Measurements from ENCODE around the gene SCNN1A. TPM values are rescaled to one million over a fixed set of nuclear protein-coding genes. Genes with fewer than 3 reads are reported as not detected.

The SCNN1A gene
- total and polyA plus RNA-seq, 2 of the 4 experiments (the other 2 are of a cell fraction): 0.41 TPM; not detected in 1

GRCh38 chr12:6355491-6356373 is 19.6 kb downstream of the SCNN1A start:
- no peak overlapping the region for H2AK5ac ChIP-seq (ENCODE audit: low read depth, low read length)
- no peak overlapping the region for H2BK15ac ChIP-seq (ENCODE audit: low read depth, low read length)
- H3K79me1 ChIP-seq (ENCODE audit: low read depth in 1 of 2, low read length in 2 of 2): no peaks in the 10 kb centered on the region
- no peak overlapping the region for H4K5ac ChIP-seq (ENCODE audit: low read depth, low read length)
- H2BK120ac ChIP-seq (ENCODE audit: low read depth, low read length): no peak overlapping the region
- no peak overlapping the region for H2BK5ac ChIP-seq (ENCODE audit: low read depth, low read length, poor library complexity, severe bottlenecking)
- dilution Hi-C loops (cut with HindIII; ENCODE audit: low sequenced_read_pairs, unreplicated experiment): no loop called here
- H4K20me1 ChIP-seq (ENCODE audit: insufficient read depth, low read length): no peaks in the 10 kb centered on the region
- ATAC-seq (ENCODE audit: low read depth) (no peak), DNase-seq (no peak)
- in situ Hi-C loops (cut with MboI; ENCODE audit: low sequenced_read_pairs): no loop called here
- intact Hi-C loops (cut with micrococcal nuclease): no loop called here
- H3K18ac ChIP-seq (ENCODE audit: low read depth, low read length): no peak overlapping the region
- no peak overlapping the region for H3K27ac ChIP-seq (ENCODE audit: insufficient read depth, low read length)
- ChIA-PET POLR2A (ENCODE audit: unreplicated experiment) (no interaction called here), CTCF (no interaction called here)
- H4K91ac ChIP-seq (ENCODE audit: insufficient read depth, low read depth, low read length): no peak overlapping the region
- no peak overlapping the region for H3K4me3 ChIP-seq (ENCODE audit: insufficient read depth, low read depth, low read length)
- H2AFZ ChIP-seq (replicated peaks; ENCODE audit: low read length, poor library complexity): no peak overlapping the region
- peaks cover 4% of the 10 kb centered on the region; the same call in 1 of the 2 replicates for H3K4me1 ChIP-seq (ENCODE audit: control insufficient read depth, insufficient read depth, low read length)
- no peak overlapping the region for H2BK20ac ChIP-seq (ENCODE audit: low read depth, low read length)
- no peak overlapping the region for H3K4me2 ChIP-seq (ENCODE audit: low read depth, low read length)
- H3K9me1 ChIP-seq (ENCODE audit: insufficient read depth, low read length): no peaks in the 10 kb centered on the region
- 0 out of 2 replicates have a peak overlapping the region, but pooled peaks have one; percentile 5 for H3K23ac ChIP-seq (ENCODE audit: low read depth, low read length)
- no peaks in the 10 kb centered on the region for H3K9me3 ChIP-seq (ENCODE audit: control insufficient read depth, insufficient read depth, low read length)
- H3K36me3 ChIP-seq (ENCODE audit: control insufficient read depth, insufficient read depth, low read length): no peaks in the 10 kb centered on the region
- no peak overlapping the region for H3K4ac ChIP-seq (ENCODE audit: low read depth, low read length)
- H3K27me3 ChIP-seq (ENCODE audit: control insufficient read depth, insufficient read depth, low read length): peaks cover 9% of the 10 kb centered on the region
- H3K56ac ChIP-seq (ENCODE audit: extremely low read depth, insufficient read depth, low read length): no peak overlapping the region
- no peak overlapping the region for H3K14ac ChIP-seq (replicated peaks; ENCODE audit: low read depth, low read length)
- H2AK9ac ChIP-seq (replicated peaks; ENCODE audit: low read depth, low read length, poor library complexity): no peak overlapping the region
- no peak overlapping the region for H4K8ac ChIP-seq (ENCODE audit: low read depth in 2 of 2, low read length in 2 of 2)
- no TSS peak for BruUV-seq (replicated peaks)
- no peak overlapping the region for H3K9ac ChIP-seq (ENCODE audit: low read depth, low read length)
- WGBS, 2 experiments (ENCODE audit: extremely low coverage in 2 of 2, insufficient read length in 1 of 2): 55% methylated on average over 3 of the region's 8 CpGs; no CpG with 5 or more reads in 1 of the 2 experiments
- TF ChIP-seq MAFK (IDR thresholded peaks at IDR 0.05; ENCODE audit: low read depth, low read length) (no peak), RAD21 (IDR thresholded peaks at IDR 0.05; ENCODE audit: low read length) (no peak), SMC3 (IDR thresholded peaks at IDR 0.05; ENCODE audit: low read depth, low read length) (no peak), BHLHE40 (IDR thresholded peaks at IDR 0.05; ENCODE audit: low read depth, low read length) (no peak), POLR2A (IDR thresholded peaks at IDR 0.05; ENCODE audit: low read depth, low read length) (no peak), RFX5 (IDR thresholded peaks at IDR 0.05; ENCODE audit: low read depth, low read length) (no peak), ELK1 (IDR thresholded peaks at IDR 0.05; ENCODE audit: borderline replicate concordance, low read depth, low read length) (no peak), FOS (IDR thresholded peaks at IDR 0.05; ENCODE audit: low read depth, low read length) (no peak), USF2 (IDR thresholded peaks at IDR 0.05; ENCODE audit: low read depth, low read length) (no peak), NFE2L2 (IDR thresholded peaks at IDR 0.05; ENCODE audit: low read depth, low read length) (no peak), CHD1 (IDR thresholded peaks at IDR 0.05; ENCODE audit: low read depth, low read length) (no peak), CTCF (conservative IDR thresholded peaks at IDR 0.05; ENCODE audit: low read depth, low read length) (no peak), MAZ (IDR thresholded peaks at IDR 0.05; ENCODE audit: borderline replicate concordance, low read depth, low read length) (no peak), RCOR1 (IDR thresholded peaks at IDR 0.05; ENCODE audit: insufficient replicate concordance, low read length) (no peak), MXI1 (IDR thresholded peaks at IDR 0.05; ENCODE audit: borderline replicate concordance, low read depth, low read length) (no peak)

All from IMR-90 (cell line).